SIG-M5 treated with dmso at 0.1 percent for 504 hours (cell line): ENCODE measurements around the gene POLN.
A peak's percentile ranks its signal among the peaks of the same experiment; 100 is the strongest.

ENCODE experiments used
- DNase-seq: peaks from one replicate; lab custom pipeline; 2025; ENCODE audit not compliant: unreplicated experiment; lab: John Stamatoyannopoulos, UW

Gene POLN

DNA sequence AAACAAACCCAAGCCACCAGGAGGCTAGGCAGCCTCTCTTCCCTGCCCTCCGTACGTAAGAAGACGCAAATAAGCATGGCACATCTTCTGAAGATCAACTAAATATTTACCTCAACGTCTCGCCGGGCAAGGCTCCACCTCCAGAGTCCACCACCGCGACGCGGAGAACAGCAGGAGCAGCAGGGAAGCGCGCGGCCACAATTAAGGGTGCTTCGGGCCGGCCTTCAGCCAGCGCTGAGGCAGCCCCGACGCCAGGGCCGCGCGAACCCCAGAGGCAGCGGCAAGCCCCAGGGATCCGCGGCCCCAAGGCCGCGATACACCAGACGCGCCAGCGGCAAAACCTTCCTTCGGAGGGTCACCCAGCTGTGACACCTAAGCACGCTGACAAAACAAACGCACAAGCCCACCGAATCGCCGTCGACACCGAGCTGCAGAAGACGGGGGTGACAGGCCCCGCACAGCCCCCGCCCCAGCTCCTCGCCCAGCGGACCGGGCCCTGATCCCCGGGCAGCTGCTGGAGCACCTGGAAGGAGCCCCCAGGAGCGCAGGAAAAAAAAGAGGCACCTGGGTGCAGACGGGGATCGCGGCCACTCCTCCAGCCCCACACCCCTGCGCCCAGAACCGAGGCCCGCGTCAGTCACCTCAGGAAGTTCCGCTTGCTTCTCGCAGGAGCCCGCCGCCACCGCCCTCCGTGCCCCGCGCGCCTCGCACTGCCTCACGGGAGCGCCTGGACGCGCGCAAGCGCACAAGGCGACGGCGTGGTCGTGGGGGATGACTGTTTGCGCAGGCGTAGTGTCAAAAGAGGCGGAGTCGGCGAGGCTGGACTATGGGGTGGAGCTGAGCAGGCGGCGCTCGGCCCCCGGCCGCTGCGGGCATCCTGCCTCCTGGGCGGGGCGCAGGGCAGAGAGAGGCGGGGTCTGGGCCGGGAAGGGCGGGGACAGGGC, at the start of gene POLN, which contains the start of gene HAUS3:
POLN (minus strand) TSS at position 712 of the 944 bp plus-strand sequence. CDS start 12,890 bp downstream, outside the sequence.
HAUS3 (minus strand) TSS at position 712 of the 944 bp plus-strand sequence. CDS start 1,175 bp downstream, outside the sequence.
- DNase-seq: peak; percentile 93

GRCh38 chr4:2290974-2291704, 49.2 kb upstream of the POLN start:
- no peak for DNase-seq

DNA sequence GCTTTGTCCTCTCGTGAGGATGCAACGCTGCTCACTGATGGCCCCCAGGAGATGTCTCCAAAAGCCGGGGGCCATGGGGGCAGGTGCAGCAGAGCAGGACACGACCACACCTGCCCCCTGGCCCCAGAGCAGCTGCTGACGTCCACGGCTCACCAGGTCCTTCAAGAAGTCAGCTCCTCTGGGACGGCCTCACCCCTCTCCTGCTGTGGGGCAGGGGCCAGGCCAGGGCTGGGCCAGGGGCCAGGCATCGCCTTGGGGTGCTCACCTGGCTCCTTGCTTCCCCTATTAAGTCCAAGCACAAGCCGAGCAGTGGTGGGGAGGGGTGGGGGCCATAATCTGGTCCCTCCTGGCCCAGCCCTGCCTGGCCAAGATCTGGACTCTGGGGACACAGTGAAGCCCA, 48.6 kb upstream of the POLN start:
- DNase-seq: no peak

DNA sequence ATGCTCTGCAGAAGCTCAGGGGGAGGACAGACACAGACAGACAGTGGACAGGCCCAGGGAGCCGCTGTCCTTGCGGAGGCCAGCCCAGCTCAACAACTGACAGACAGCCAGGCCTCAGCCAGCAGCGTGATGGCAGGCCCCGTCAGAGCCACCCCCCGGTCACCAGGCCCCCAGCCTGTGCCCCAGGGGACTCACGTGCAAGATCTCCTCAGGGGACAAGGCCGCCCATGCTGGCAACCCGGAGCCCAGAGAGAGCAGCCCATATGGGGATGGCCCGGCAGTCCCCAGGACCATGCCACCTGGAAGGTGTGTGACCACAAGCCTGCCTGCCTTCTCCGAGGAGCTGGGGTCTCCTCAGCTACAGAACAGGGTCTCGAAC, 48.0 kb upstream of the POLN start:
- no peak for DNase-seq

GRCh38 chr4:2289311-2289954, 47.5 kb upstream of the POLN start:
- DNase-seq: no peak

GRCh38 chr4:2288051-2288541, 46.2 kb upstream of the POLN start:
- no peak for DNase-seq

- no peak for DNase-seq
Measured at GRCh38 chr4:2287594-2287915, 45.6 kb upstream of the POLN start.

- DNase-seq: no peak
Measured at GRCh38 chr4:2286904-2287593, 45.1 kb upstream of the POLN start.

DNA sequence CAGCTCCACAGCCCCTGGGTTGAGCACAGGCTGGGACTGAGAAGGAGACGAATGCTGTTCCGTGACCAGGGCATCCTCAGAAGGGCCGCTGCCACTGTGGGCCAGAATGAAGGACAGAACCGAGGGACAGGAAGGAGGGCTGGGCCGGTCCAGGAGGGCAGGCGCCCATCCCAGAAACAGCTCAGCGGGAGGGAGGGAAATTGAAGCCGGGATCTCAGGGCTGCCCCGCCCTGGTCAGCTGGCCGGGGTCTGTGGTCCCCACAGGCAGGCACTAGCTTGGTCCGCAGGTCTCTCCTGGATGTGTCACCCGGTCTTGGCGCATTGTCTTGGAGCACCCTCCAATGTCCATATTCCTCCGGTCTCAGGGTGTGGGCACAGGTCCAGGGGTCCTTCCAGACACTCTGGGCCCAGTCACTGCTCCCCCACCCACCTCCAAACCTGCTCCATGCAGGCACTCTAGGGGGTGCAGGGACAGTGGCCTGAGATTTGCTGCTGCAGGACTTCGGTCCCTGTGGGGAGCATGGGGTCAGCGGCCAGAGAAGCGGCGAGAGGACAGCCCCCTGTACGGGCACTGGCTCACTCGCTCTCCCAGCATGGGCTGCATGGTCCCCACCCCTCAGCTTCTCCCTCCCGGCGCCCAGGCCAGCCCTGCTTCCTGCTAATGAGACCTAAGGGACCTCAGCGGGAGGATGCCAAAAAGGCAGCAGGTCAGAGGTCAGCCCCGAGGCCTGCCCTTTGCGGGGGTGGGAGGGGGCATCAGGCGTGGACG, 43.9 kb upstream of the POLN start:
- DNase-seq: no peak

DNA sequence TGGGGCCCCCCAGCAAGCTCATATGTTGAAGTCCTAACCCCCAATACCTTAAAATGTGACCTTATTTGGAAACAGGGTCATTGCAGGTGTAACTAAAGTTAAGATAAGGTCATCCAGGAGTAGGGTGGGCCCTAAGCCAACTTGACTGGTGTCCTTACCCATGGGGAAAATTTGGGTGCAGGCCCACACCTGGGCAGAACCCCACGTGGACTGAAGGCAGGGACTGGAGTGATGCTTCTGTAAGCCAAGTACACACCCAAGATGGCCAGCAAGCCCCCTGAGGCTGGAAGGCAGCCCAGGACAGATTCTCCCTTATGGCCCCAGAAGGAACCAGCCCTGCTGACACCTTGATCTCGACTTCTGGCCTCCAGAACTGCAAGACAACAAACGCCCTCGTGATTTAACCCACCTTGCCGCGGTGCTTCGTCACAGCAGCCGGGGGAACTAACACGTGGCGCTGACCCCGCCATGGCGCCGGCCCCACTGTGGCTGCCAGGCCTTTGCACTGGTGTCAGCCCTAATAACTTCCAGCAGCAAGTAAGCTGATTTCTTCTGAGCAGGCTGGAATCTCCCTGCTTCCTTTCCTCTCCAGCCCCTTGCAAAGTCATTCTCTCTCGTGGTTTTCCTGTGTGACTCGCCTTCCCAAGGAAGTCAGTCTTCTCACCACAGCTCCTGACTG, 43.2 kb upstream of the POLN start:
- no peak for DNase-seq

GRCh38 chr4:2284161-2284933, 42.4 kb upstream of the POLN start:
- DNase-seq: no peak

- DNase-seq: no peak
Measured at GRCh38 chr4:2283199-2283711, 41.3 kb upstream of the POLN start.

- DNase-seq: no peak
Measured at GRCh38 chr4:2281575-2282343, 39.8 kb upstream of the POLN start.

- DNase-seq: no peak
Measured at GRCh38 chr4:2280531-2281300, 38.8 kb upstream of the POLN start.

- no peak for DNase-seq
Measured at GRCh38 chr4:2277956-2278355, 36.0 kb upstream of the POLN start.

DNA sequence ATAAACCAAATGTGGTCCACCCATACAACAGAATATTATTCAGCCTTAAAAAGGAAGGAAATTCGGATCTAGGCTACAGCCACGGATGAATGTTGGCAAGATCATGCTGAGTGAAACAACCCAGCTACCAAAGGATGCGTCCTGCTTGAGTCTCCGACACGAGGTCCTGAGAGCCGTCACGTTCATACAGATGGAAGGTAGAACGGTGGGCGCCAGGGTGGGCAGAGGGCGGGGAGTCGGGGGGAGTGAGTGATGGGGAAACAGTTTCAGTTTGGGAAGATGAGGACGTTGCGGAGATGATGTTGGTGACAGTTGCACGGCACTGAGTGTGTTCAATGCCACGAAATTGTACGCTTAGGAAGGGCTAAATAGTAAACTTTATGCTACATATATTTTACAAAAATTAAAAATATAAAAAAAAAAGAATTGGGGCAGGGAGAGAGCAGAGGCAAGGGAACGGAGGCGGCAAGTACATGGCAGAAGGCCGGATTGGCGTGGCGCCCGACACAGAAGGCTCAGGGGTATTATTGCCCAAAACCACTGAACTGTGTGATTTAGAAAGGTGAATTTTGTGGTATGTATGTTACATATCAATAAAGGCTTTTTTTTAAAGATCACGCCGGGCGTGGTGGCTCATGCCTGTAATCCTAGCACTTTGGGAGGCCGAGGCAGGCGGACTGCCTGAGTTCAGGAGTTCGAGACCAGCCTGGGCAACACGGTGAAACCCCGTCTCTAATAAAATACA, 34.8 kb upstream of the POLN start:
- DNase-seq: no peak
